GM19372 (cell line): ENCODE measurements around the gene ATP6V1E1.

Experiments
- ATAC-seq: cut with Tn5 transposase; IDR thresholded peaks from one replicate; pipeline ENCODE4 v1.9.1; 2021; ENCODE audit warnings: mild to moderate bottlenecking, low read depth, moderate library complexity; ENCODE audit not compliant: unreplicated experiment

ATP6V1E1 gene

DNA sequence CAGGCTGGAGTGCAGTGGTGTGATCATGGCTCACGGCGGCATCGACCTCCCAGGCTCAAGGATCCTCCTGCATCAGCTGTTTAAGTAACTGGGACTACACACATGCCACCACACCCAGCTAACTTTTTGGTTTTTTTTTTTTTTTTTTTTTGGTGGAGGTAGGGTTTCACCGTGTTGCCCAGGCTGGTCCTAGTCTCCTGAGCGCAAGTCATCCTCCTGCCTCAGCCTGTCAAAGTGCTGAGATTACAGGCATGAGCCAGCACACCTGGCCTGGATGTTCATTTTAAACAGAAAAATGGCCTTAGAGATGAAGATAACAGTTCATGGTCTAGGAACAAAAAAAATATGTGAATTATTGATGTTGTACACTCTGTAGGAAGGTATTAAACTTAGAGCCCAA lies 78.9 kb downstream of the ATP6V1E1 start:
- ATAC-seq, result no peak

DNA sequence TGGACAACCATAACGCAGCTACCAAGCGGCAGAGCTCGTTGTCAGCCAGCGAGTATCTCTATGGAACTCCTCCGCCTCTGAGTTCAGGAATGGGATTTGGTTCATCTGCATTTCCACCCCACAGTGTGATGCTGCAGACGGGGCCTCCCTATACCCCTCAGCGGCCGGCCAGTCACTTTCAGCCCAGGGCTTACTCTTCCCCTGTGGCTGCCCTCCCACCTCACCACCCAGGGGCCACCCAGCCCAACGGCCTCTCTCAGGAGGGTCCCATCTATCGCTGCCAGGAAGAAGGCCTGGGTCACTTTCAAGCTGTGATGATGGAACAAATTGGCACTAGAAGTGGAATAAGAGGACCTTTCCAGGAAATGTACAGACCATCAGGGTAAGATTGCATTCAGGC lies 79.4 kb downstream of the ATP6V1E1 start:
- ATAC-seq, result no peak

DNA sequence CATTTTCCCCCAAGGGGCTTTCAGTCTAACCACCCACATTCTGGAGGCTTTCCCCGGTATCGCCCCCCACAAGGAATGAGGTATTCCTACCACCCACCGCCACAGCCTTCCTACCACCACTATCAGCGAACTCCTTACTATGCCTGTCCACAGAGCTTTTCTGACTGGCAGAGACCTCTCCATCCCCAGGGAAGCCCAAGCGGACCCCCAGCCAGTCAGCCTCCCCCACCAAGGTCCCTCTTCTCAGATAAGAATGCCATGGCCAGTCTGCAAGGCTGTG lies 79.9 kb downstream of the ATP6V1E1 start:
- ATAC-seq, result no peak

DNA sequence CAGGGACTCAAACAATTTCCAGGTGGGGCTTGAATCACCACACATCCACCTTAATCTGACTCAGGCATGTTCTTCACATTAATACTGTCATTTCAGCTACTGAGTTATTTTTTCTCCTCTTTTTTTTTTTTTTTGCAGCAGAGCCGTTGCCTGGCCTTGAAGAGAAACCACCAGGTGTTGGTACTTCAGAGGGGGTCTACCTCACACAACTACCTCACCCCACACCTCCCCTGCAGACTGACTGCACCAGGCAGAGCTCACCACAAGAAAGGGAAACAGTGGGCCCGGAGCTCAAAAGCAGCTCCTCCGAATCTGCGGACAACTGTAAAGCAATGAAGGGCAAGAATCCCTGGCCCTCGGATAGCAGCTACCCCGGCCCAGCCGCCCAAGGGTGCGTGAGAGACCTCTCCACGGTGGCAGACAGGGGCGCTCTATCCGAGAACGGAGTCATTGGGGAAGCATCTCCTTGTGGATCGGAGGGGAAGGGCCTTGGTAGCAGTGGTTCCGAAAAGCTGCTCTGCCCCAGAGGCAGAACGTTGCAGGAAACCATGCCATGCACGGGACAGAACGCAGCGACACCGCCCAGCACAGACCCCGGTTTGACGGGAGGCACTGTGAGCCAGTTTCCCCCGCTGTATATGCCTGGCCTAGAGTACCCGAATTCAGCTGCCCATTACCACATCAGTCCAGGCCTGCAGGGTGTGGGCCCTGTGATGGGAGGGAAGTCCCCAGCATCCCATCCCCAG lies 80.4 kb downstream of the ATP6V1E1 start:
- no peak for ATAC-seq

DNA sequence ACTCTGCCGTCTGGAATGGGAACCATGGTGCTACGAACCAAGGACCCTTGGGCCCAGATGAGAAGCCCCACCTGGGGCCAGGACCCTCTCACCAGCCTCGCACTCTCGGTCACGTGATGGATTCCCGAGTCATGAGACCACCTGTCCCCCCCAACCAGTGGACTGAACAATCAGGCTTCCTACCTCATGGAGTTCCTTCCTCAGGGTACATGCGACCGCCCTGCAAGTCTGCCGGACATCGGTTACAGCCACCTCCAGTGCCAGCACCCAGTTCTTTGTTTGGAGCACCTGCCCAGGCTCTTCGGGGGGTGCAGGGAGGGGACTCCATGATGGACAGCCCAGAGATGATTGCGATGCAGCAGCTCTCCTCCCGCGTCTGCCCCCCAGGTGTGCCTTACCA lies 86.1 kb downstream of the ATP6V1E1 start:
- no peak for ATAC-seq
